ENCODE measurements around the gene TBL3. TPM values are rescaled to one million over a fixed set of nuclear protein-coding genes. Genes with fewer than 3 reads are reported as not detected.

TBL3 gene
- total and polyA plus RNA-seq, 2 donors (not counting 1 experiment from before 2014, with no cell fraction given): 31.9 to 52.2 TPM

DNA sequence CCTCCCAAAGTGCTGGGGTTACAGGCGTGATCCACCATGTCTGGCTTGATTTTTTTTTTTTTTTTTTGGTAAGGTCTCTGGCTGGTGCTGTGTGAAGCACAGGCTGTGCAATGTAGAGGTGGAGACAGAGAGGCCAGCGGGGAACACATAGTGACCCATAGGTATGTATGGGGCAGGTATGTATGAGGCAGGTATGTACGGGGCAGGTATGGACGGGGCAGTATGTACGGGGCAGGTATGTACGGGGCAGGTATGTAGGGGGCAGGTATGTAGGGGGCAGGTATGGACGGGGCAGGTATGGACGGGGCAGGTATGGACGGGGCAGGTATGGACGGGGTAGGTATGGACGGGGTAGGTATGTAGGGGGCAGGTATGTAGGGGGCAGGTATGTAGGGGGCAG, 22.3 kb upstream of the TBL3 start:
- ChIA-PET POLR2A (interaction anchor here (0.7 kb wide), 2 partner anchors 54 to 302 kb away, joined by 4 to 8 read pairs; partner anchors contain the start of gene ECI1), CTCF (interaction anchor here (0.7 kb wide), 1 partner anchor 539 kb away, joined by 4 read pairs; no protein-coding TSS in a partner anchor)
- DNase-seq (no peak), ATAC-seq (ENCODE audit: low read depth) (no peak)
- H3K36me3 ChIP-seq (replicated peaks in 1 of 2; ENCODE audit: control extremely low read depth in 1 of 2, control insufficient read depth in 1 of 2, extremely low read depth in 1 of 2, insufficient read depth in 2 of 2, low read length in 1 of 2): no peaks in the 10 kb centered on the region
- Mint-ChIP-seq H3K4me3 (no peak overlapping the region), H3K9me3 (ENCODE audit: insufficient read depth) (no peaks in the 10 kb centered on the region), H3K27ac (no peak overlapping the region), H3K27me3 (peaks cover 4% of the 10 kb centered on the region), H3K4me1 (no peaks in the 10 kb centered on the region)
- H3K4me2 ChIP-seq (replicated peaks; ENCODE audit: low read depth, low read length, poor library complexity, severe bottlenecking): no peak overlapping the region
- H2AFZ ChIP-seq (ENCODE audit: insufficient read depth, low read depth, low read length, poor library complexity, severe bottlenecking): no peak overlapping the region
- no peaks in the 10 kb centered on the region for H4K20me1 ChIP-seq (ENCODE audit: control insufficient read depth, insufficient read depth, low read length, poor library complexity, severe bottlenecking)
- H3K4me1 ChIP-seq (ENCODE audit: control insufficient read depth in 2 of 2, insufficient read depth in 2 of 2, low read length in 2 of 2): no peaks in the 10 kb centered on the region
- H3K27ac ChIP-seq (ENCODE audit: low read length in 2 of 2): no peak overlapping the region
- no peak for TF ChIP-seq EZH2 (IDR thresholded peaks at IDR 0.05; ENCODE audit: borderline replicate concordance, insufficient read depth, low read depth, low read length, poor library complexity, severe bottlenecking)
- TF ChIP-seq, protein P1, sequence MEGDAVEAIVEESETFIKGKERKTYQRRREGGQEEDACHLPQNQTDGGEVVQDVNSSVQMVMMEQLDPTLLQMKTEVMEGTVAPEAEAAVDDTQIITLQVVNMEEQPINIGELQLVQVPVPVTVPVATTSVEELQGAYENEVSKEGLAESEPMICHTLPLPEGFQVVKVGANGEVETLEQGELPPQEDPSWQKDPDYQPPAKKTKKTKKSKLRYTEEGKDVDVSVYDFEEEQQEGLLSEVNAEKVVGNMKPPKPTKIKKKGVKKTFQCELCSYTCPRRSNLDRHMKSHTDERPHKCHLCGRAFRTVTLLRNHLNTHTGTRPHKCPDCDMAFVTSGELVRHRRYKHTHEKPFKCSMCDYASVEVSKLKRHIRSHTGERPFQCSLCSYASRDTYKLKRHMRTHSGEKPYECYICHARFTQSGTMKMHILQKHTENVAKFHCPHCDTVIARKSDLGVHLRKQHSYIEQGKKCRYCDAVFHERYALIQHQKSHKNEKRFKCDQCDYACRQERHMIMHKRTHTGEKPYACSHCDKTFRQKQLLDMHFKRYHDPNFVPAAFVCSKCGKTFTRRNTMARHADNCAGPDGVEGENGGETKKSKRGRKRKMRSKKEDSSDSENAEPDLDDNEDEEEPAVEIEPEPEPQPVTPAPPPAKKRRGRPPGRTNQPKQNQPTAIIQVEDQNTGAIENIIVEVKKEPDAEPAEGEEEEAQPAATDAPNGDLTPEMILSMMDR (IDR thresholded peaks at IDR 0.05): no peak
- H3K79me2 ChIP-seq (ENCODE audit: control insufficient read depth, insufficient read depth, low read length): no peaks in the 10 kb centered on the region
- H3K9ac ChIP-seq (ENCODE audit: low read length): no peak overlapping the region
- 95% methylated on average over 9 of the region's 11 CpGs for WGBS (ENCODE audit: insufficient coverage)
- H3K27me3 ChIP-seq (replicated peaks in 1 of 4; ENCODE audit: control extremely low read depth in 1 of 4, control insufficient read depth in 3 of 4, insufficient read depth in 4 of 4, low read length in 3 of 4): peaks cover 0 to 5% (median 0%) of the 10 kb centered on the region in 4 experiments
- H3K4me3 ChIP-seq (ENCODE audit: control extremely low read depth in 1 of 5, extremely low read depth in 1 of 5, insufficient read depth in 1 of 5, low read depth in 2 of 5, low read length in 4 of 5): no peak overlapping the region
- intact Hi-C loops (cut with micrococcal nuclease): loop anchor here (10.0 kb wide), 1 partner anchor 45 kb away; no protein-coding TSS in a partner anchor
- H3K9me3 ChIP-seq (ENCODE audit: control extremely low read depth in 1 of 3, control insufficient read depth in 2 of 3, insufficient read depth in 1 of 3, low read length in 2 of 3): no peaks in the 10 kb centered on the region

DNA sequence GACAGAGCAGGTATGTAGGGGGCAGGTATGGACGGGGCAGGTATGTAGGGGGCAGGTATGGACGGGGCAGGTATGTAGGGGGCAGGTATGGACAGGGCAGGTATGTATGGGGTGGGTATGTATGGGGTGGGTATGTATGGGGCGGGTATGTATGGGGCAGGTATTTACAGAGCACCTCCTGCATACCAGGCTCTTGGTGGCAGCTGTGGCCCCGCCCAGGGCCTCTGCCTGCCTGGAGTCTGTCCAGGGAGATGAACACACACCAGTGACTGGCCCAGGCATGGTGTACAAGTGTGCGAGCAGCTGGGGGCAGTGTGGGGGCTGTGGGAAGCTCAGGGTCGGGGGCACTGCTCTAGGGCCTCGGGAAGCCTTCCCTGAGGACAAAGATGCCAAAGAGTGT, 21.8 kb upstream of the TBL3 start:
- WGBS (ENCODE audit: insufficient coverage): 83% methylated on average over 7 of the region's 7 CpGs
- intact Hi-C loops (cut with micrococcal nuclease): no loop called here
- Histone ChIP-seq H3K27ac (ENCODE audit: low read length in 2 of 2) (no peak overlapping the region), H3K79me2 (ENCODE audit: control insufficient read depth, insufficient read depth, low read length) (no peaks in the 10 kb centered on the region), H4K20me1 (ENCODE audit: control insufficient read depth, insufficient read depth, low read length, poor library complexity, severe bottlenecking) (no peaks in the 10 kb centered on the region), H3K9ac (ENCODE audit: low read length) (no peak overlapping the region), H3K27me3 (replicated peaks in 1 of 4; ENCODE audit: control extremely low read depth in 1 of 4, control insufficient read depth in 3 of 4, insufficient read depth in 4 of 4, low read length in 3 of 4) (peaks cover 0 to 5% (median 0%) of the 10 kb centered on the region in 4 experiments), H2AFZ (ENCODE audit: insufficient read depth, low read depth, low read length, poor library complexity, severe bottlenecking) (no peak overlapping the region), H3K4me3 (ENCODE audit: control extremely low read depth in 1 of 5, extremely low read depth in 1 of 5, insufficient read depth in 1 of 5, low read depth in 2 of 5, low read length in 4 of 5) (no peak overlapping the region), H3K4me1 (ENCODE audit: control insufficient read depth in 2 of 2, insufficient read depth in 2 of 2, low read length in 2 of 2) (no peaks in the 10 kb centered on the region), H3K9me3 (ENCODE audit: control extremely low read depth in 1 of 3, control insufficient read depth in 2 of 3, insufficient read depth in 1 of 3, low read length in 2 of 3) (no peaks in the 10 kb centered on the region), H3K36me3 (replicated peaks in 1 of 2; ENCODE audit: control extremely low read depth in 1 of 2, control insufficient read depth in 1 of 2, extremely low read depth in 1 of 2, insufficient read depth in 2 of 2, low read length in 1 of 2) (no peaks in the 10 kb centered on the region), H3K4me2 (replicated peaks; ENCODE audit: low read depth, low read length, poor library complexity, severe bottlenecking) (no peak overlapping the region)
- CTCF ChIA-PET: no interaction called here
- H3K9me3 Mint-ChIP-seq (ENCODE audit: insufficient read depth): no peaks in the 10 kb centered on the region
- peaks cover 4% of the 10 kb centered on the region for H3K27me3 Mint-ChIP-seq
- no peak overlapping the region for H3K27ac Mint-ChIP-seq
- no peak for TF ChIP-seq EZH2 (IDR thresholded peaks at IDR 0.05; ENCODE audit: borderline replicate concordance, insufficient read depth, low read depth, low read length, poor library complexity, severe bottlenecking)
- TF ChIP-seq, protein P1 (IDR thresholded peaks at IDR 0.05): no peak
- POLR2A ChIA-PET: no interaction called here
- H3K4me3 Mint-ChIP-seq: no peak overlapping the region
- ATAC-seq (ENCODE audit: low read depth) (no peak), DNase-seq (no peak)
- H3K4me1 Mint-ChIP-seq: no peaks in the 10 kb centered on the region
